ENCODE results near the gene SPDYE2. TPM values are rescaled to one million over a fixed set of nuclear protein-coding genes. Genes with fewer than 3 reads are reported as not detected.
"Not testable (repeated sequence)": the region's sequence is repeated elsewhere in the genome, so short reads cannot be mapped to it uniquely, and the experiment has no call there.

The SPDYE2 gene
- total RNA-seq, 2 experiments from 2014 or later = 0.29 TPM; not detected in 1

- peak; percentile 95 for ATAC-seq
- CTCF ChIA-PET; H3K27me3 Mint-ChIP-seq; H3K9me3 Mint-ChIP-seq (ENCODE audit: low read depth); H3K4me1 Mint-ChIP-seq; H3K36me3 Mint-ChIP-seq: not testable (repeated sequence)
- DNase-seq = peak; percentile 99
- Mint-ChIP-seq H3K27ac (peak within 1 kb of the TSS; percentile 91), H3K4me3 (peak within 1 kb of the TSS; percentile 91)
Measured at GRCh38 chr7:102572261-102573239, 21.5 kb downstream of the SPDYE2 start, which contains the start of gene POLR2J3. Gene POLR2J3 (minus strand): TSS chr7:102572583. CDS start chr7:102572521, 62 bp downstream.

- H3K36me3 Mint-ChIP-seq; H3K9me3 Mint-ChIP-seq (ENCODE audit: low read depth); H3K27ac Mint-ChIP-seq; H3K4me3 Mint-ChIP-seq; CTCF ChIA-PET; DNase-seq; ATAC-seq; H3K27me3 Mint-ChIP-seq; H3K4me1 Mint-ChIP-seq: not testable (repeated sequence)
Measured at GRCh38 chr7:102574607-102575006, 23.6 kb downstream of the SPDYE2 start.

GRCh38 chr7:102576363-102576762, 25.3 kb downstream of the SPDYE2 start:
- DNase-seq; H3K4me3 Mint-ChIP-seq; H3K27me3 Mint-ChIP-seq; H3K9me3 Mint-ChIP-seq (ENCODE audit: low read depth); H3K27ac Mint-ChIP-seq; H3K36me3 Mint-ChIP-seq; CTCF ChIA-PET; ATAC-seq; H3K4me1 Mint-ChIP-seq: not testable (repeated sequence)

GRCh38 chr7:102577315-102578240, 26.6 kb downstream of the SPDYE2 start:
- H3K4me3 Mint-ChIP-seq; H3K36me3 Mint-ChIP-seq; DNase-seq; H3K9me3 Mint-ChIP-seq (ENCODE audit: low read depth); CTCF ChIA-PET; H3K27ac Mint-ChIP-seq; H3K27me3 Mint-ChIP-seq; ATAC-seq; H3K4me1 Mint-ChIP-seq: not testable (repeated sequence)

GRCh38 chr7:102578486-102578885, 27.5 kb downstream of the SPDYE2 start:
- DNase-seq; H3K27ac Mint-ChIP-seq; ATAC-seq; H3K27me3 Mint-ChIP-seq; H3K4me3 Mint-ChIP-seq; H3K9me3 Mint-ChIP-seq (ENCODE audit: low read depth); CTCF ChIA-PET; H3K4me1 Mint-ChIP-seq; H3K36me3 Mint-ChIP-seq: not testable (repeated sequence)

GRCh38 chr7:102581722-102582121, 30.7 kb downstream of the SPDYE2 start:
- ATAC-seq; DNase-seq; H3K4me1 Mint-ChIP-seq; H3K4me3 Mint-ChIP-seq; H3K9me3 Mint-ChIP-seq (ENCODE audit: low read depth); CTCF ChIA-PET; H3K27me3 Mint-ChIP-seq; H3K36me3 Mint-ChIP-seq; H3K27ac Mint-ChIP-seq: not testable (repeated sequence)

- H3K4me3 Mint-ChIP-seq; H3K9me3 Mint-ChIP-seq (ENCODE audit: low read depth); CTCF ChIA-PET; H3K27me3 Mint-ChIP-seq; H3K27ac Mint-ChIP-seq; H3K36me3 Mint-ChIP-seq; DNase-seq; ATAC-seq; H3K4me1 Mint-ChIP-seq: not testable (repeated sequence)
Measured at GRCh38 chr7:102583495-102583894, 32.5 kb downstream of the SPDYE2 start.

GRCh38 chr7:102589857-102590256, 38.8 kb downstream of the SPDYE2 start:
- H3K36me3 Mint-ChIP-seq; DNase-seq; CTCF ChIA-PET; H3K9me3 Mint-ChIP-seq (ENCODE audit: low read depth); H3K27me3 Mint-ChIP-seq; H3K27ac Mint-ChIP-seq; H3K4me1 Mint-ChIP-seq; H3K4me3 Mint-ChIP-seq: not testable (repeated sequence)
- peak; percentile 34 for ATAC-seq

- H3K4me3 Mint-ChIP-seq; H3K36me3 Mint-ChIP-seq; H3K9me3 Mint-ChIP-seq (ENCODE audit: low read depth); H3K27me3 Mint-ChIP-seq; H3K27ac Mint-ChIP-seq; CTCF ChIA-PET; H3K4me1 Mint-ChIP-seq: not testable (repeated sequence)
- peak; percentile 73 for ATAC-seq
- DNase-seq = peak; percentile 53
Measured at GRCh38 chr7:102592477-102593019, 41.5 kb downstream of the SPDYE2 start.

- peak; percentile 76 for ATAC-seq
- H3K9me3 Mint-ChIP-seq (ENCODE audit: low read depth); DNase-seq; CTCF ChIA-PET; H3K36me3 Mint-ChIP-seq; H3K27ac Mint-ChIP-seq; H3K4me3 Mint-ChIP-seq; H3K4me1 Mint-ChIP-seq; H3K27me3 Mint-ChIP-seq: not testable (repeated sequence)
Measured at GRCh38 chr7:102593637-102594334, 42.8 kb downstream of the SPDYE2 start.

GRCh38 chr7:102596036-102596435, 45.0 kb downstream of the SPDYE2 start:
- H3K36me3 Mint-ChIP-seq; H3K4me1 Mint-ChIP-seq; H3K27me3 Mint-ChIP-seq; CTCF ChIA-PET; ATAC-seq; H3K9me3 Mint-ChIP-seq (ENCODE audit: low read depth); H3K4me3 Mint-ChIP-seq; H3K27ac Mint-ChIP-seq; DNase-seq: not testable (repeated sequence)

- H3K27me3 Mint-ChIP-seq; H3K36me3 Mint-ChIP-seq; H3K4me3 Mint-ChIP-seq; ATAC-seq; CTCF ChIA-PET; DNase-seq; H3K9me3 Mint-ChIP-seq (ENCODE audit: low read depth); H3K27ac Mint-ChIP-seq; H3K4me1 Mint-ChIP-seq: not testable (repeated sequence)
Measured at GRCh38 chr7:102599699-102600098, 48.7 kb downstream of the SPDYE2 start.

- H3K27ac Mint-ChIP-seq; DNase-seq; H3K4me3 Mint-ChIP-seq; H3K4me1 Mint-ChIP-seq; ATAC-seq; H3K27me3 Mint-ChIP-seq; H3K9me3 Mint-ChIP-seq (ENCODE audit: low read depth); H3K36me3 Mint-ChIP-seq; CTCF ChIA-PET: not testable (repeated sequence)
Measured at GRCh38 chr7:102602317-102602716, 51.3 kb downstream of the SPDYE2 start.
